GM12875 (cell line): Measurements from ENCODE around the gene MCRIP1.

Source experiments
- H3K4me3 ChIP-seq: one replicate; pipeline ENCODE4 v1.5.1; 2011; ENCODE audit warnings: low read depth, low read length, control low read depth
- CTCF ChIP-seq: IDR thresholded peaks from 2 replicates; pipeline ENCODE4 v1.5.1; 2011; ENCODE audit warnings: low read depth, mild to moderate bottlenecking, control low read depth, inconsistent platforms, low read length, moderate library complexity, borderline replicate concordance; ENCODE audit not compliant: insufficient read depth

Gene MCRIP1

DNA sequence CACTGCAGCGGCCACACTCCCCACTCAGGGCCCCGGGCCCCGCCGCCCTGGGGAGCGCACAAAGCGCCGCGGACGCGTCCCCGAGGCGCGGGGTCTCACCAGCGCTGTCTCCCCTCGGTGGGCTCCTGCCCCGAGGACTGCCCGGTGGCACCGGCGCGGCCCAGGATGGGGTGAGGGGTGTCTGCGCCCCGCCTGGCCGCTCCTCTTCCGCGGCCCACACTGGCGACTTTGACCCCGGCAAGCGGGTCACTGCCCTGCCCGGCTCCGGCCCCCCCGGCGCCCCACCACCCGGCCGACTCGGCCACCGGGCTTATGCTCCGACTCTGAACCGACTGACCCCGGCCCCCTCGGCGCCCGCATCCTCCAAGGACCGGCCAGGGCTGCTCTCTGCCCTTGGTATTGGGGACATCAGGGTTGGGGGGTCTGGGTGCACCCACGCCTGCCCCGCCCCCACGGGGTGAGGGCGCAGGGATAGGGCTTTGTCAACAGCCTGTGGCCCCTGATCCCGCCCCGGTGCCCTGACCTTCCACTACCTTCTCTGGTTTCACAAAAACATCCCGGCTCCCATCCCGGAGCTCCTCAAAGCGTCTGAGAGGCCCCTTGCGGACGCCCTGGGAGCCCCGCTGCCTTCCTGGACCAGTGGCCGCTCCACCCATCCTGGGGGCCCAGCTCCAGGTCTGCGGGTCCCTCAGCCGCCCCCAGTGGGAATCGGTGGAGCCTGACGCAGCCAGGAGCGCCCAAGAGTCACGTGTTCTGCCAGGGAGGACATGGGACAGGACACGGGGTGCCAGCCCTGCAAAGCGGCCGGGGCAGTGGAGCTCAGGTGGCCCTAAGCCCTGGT is 28.3 kb downstream of the MCRIP1 start:
- no peak overlapping the region for H3K4me3 ChIP-seq
- no peak for TF ChIP-seq CTCF

- no peak for TF ChIP-seq CTCF
- no peak within 1 kb of the TSS for H3K4me3 ChIP-seq
Measured at GRCh38 chr17:81803728-81804558, 29.1 kb downstream of the MCRIP1 start, which contains the start of gene GCGR. TSS of gene GCGR (plus strand) at chr17:81804150. CDS start at chr17:81809019, 4,869 bp downstream.

- TF ChIP-seq CTCF, result no peak
- no peak overlapping the region for H3K4me3 ChIP-seq
Measured at GRCh38 chr17:81802856-81803643, 30.0 kb downstream of the MCRIP1 start.

GRCh38 chr17:81802048-81802758 is 30.9 kb downstream of the MCRIP1 start:
- no peak for TF ChIP-seq CTCF

DNA sequence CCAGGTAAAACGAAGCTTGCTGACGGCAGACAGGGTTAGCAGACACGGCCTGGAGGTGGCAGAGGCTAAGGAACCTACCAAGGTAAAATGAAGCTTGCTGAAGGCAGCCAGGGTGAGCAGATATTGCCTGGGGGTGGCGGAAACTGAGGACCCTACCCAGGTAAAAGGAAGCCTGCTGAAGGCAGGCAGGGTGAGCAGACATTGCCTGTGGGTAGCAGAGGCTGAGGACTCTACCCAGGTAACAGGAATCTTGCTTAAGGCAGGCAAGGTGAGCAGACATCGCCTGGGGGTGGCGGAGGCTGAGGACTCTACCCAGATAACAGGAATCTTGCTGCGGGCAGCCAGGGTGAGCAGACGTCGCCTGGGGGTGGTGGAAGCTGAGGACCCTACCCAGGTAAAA is 31.8 kb downstream of the MCRIP1 start:
- no peak for TF ChIP-seq CTCF
- H3K4me3 ChIP-seq, result no peak overlapping the region

More at GRCh38 chr17:81802048-81802758, 30.9 kb downstream of the MCRIP1 start:
- H3K4me3 ChIP-seq, result no peak overlapping the region

DNA sequence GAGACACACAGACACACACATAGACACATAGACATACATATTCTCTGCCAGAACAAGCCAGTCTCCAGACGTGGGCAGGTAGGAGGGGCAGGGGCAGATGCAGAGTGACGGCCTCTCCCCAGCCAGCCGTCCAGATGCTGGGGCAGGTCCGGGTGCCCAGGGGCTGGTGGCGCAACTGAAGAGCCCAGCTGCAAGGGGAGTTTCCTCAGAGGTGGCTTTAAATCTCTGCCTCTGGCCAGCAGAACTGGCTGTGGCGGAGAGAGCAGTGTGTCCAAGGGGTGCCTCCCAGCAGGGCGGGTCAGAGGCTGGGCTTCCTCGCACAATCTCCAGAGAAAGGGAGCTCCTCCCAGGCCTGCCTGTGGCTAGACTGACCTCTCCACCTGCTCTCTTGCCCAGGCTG is 38.6 kb downstream of the MCRIP1 start:
- no peak overlapping the region for H3K4me3 ChIP-seq
- TF ChIP-seq CTCF, result no peak
